ENCODE results near the gene SYNGR1.
"Not testable (repeated sequence)": the region's sequence is repeated elsewhere in the genome, so short reads cannot be mapped to it uniquely, and the experiment has no call there.

The SYNGR1 gene

GRCh38 chr22:39413204-39413603, 63.4 kb downstream of the SYNGR1 start:
- DNase-seq; H3K9me3 ChIP-seq (ENCODE audit: control insufficient read depth, low read length); H3K4me2 ChIP-seq (ENCODE audit: low read length, poor library complexity, severe bottlenecking); H2BK15ac ChIP-seq (ENCODE audit: low read depth, poor library complexity, severe bottlenecking); H2AK5ac ChIP-seq (ENCODE audit: low read length, severe bottlenecking); H3K23ac ChIP-seq (ENCODE audit: low read length in 2 of 2); H2AFZ ChIP-seq (ENCODE audit: low read depth, low read length); H3K14ac ChIP-seq (ENCODE audit: low read length in 2 of 2); H2BK5ac ChIP-seq (ENCODE audit: low read depth, low read length, poor library complexity, severe bottlenecking); H3K4ac ChIP-seq (ENCODE audit: low read depth in 1 of 2, low read length in 2 of 2); H3K18ac ChIP-seq (ENCODE audit: low read depth in 1 of 2, low read length in 2 of 2); H3K9ac ChIP-seq (ENCODE audit: low read length); H2BK12ac ChIP-seq (ENCODE audit: low read length in 2 of 2); H3K4me1 ChIP-seq (ENCODE audit: control insufficient read depth, insufficient read depth, low read depth, low read length); H3K27ac ChIP-seq (ENCODE audit: low read length, poor library complexity, severe bottlenecking); H2BK120ac ChIP-seq (ENCODE audit: low read depth, low read length); H3K4me3 ChIP-seq (ENCODE audit: insufficient read depth in 1 of 2, low read depth in 1 of 2, low read length in 2 of 2); H3K27me3 ChIP-seq (ENCODE audit: control insufficient read depth in 1 of 2, insufficient read depth in 1 of 2, low read length in 2 of 2); H4K8ac ChIP-seq (ENCODE audit: low read length); H4K91ac ChIP-seq (ENCODE audit: low read length): not testable (repeated sequence)
- peaks cover 30% of the 10 kb centered on the region for H3K79me1 ChIP-seq (replicated peaks; ENCODE audit: low read length, poor library complexity, severe bottlenecking)
- H3K36me3 ChIP-seq (ENCODE audit: control insufficient read depth in 1 of 2, insufficient read depth in 2 of 2, low read depth in 1 of 2, low read length in 2 of 2): peaks cover 31 to 35% of the 10 kb centered on the region in 2 experiments
- WGBS: 97% methylated on average over 4 of the region's 7 CpGs

GRCh38 chr22:39414377-39414776, 64.6 kb downstream of the SYNGR1 start:
- H4K91ac ChIP-seq (ENCODE audit: low read length): no peak overlapping the region
- H3K9me3 ChIP-seq (ENCODE audit: control insufficient read depth, low read length): no peaks in the 10 kb centered on the region
- H2BK15ac ChIP-seq (ENCODE audit: low read depth, poor library complexity, severe bottlenecking): no peak overlapping the region
- H3K79me1 ChIP-seq (replicated peaks; ENCODE audit: low read length, poor library complexity, severe bottlenecking): peaks cover 22% of the 10 kb centered on the region
- WGBS: 96% methylated on average over 7 of the region's 7 CpGs
- H3K9ac ChIP-seq (ENCODE audit: low read length): no peak overlapping the region
- H3K18ac ChIP-seq (ENCODE audit: low read depth in 1 of 2, low read length in 2 of 2): no peak overlapping the region
- H3K36me3 ChIP-seq (ENCODE audit: control insufficient read depth in 1 of 2, insufficient read depth in 2 of 2, low read depth in 1 of 2, low read length in 2 of 2): peaks cover 42 to 44% of the 10 kb centered on the region in 2 experiments
- H2AK5ac ChIP-seq (ENCODE audit: low read length, severe bottlenecking): no peak overlapping the region
- H3K4me1 ChIP-seq (ENCODE audit: control insufficient read depth, insufficient read depth, low read depth, low read length): peaks cover 2% of the 10 kb centered on the region
- H3K27me3 ChIP-seq (ENCODE audit: control insufficient read depth in 1 of 2, insufficient read depth in 1 of 2, low read length in 2 of 2): no peaks in the 10 kb centered on the region
- H3K4ac ChIP-seq (ENCODE audit: low read depth in 1 of 2, low read length in 2 of 2): no peak overlapping the region
- H2AFZ ChIP-seq (ENCODE audit: low read depth, low read length): no peak overlapping the region
- no peak overlapping the region for H3K23ac ChIP-seq (ENCODE audit: low read length in 2 of 2)
- no peak overlapping the region for H3K4me3 ChIP-seq (ENCODE audit: insufficient read depth in 1 of 2, low read depth in 1 of 2, low read length in 2 of 2)
- no peak for DNase-seq
- no peak overlapping the region for H2BK120ac ChIP-seq (ENCODE audit: low read depth, low read length)
- no peak overlapping the region for H3K27ac ChIP-seq (ENCODE audit: low read length, poor library complexity, severe bottlenecking)
- H3K4me2 ChIP-seq (ENCODE audit: low read length, poor library complexity, severe bottlenecking): no peak overlapping the region
- no peak overlapping the region for H2BK12ac ChIP-seq (ENCODE audit: low read length in 2 of 2)
- no peak overlapping the region for H3K14ac ChIP-seq (ENCODE audit: low read length in 2 of 2)
- no peak overlapping the region for H2BK5ac ChIP-seq (ENCODE audit: low read depth, low read length, poor library complexity, severe bottlenecking)
- no peak overlapping the region for H4K8ac ChIP-seq (ENCODE audit: low read length)

- H2BK12ac ChIP-seq (ENCODE audit: low read length in 2 of 2): no peak overlapping the region
- H3K27me3 ChIP-seq (ENCODE audit: control insufficient read depth in 1 of 2, insufficient read depth in 1 of 2, low read length in 2 of 2): no peaks in the 10 kb centered on the region
- H3K23ac ChIP-seq (ENCODE audit: low read length in 2 of 2): no peak overlapping the region
- no peak overlapping the region for H4K8ac ChIP-seq (ENCODE audit: low read length)
- DNase-seq: no peak
- no peak overlapping the region for H2BK15ac ChIP-seq (ENCODE audit: low read depth, poor library complexity, severe bottlenecking)
- no peak overlapping the region for H3K14ac ChIP-seq (ENCODE audit: low read length in 2 of 2)
- no peak overlapping the region for H2AFZ ChIP-seq (ENCODE audit: low read depth, low read length)
- peaks cover 46 to 47% of the 10 kb centered on the region in 2 experiments for H3K36me3 ChIP-seq (ENCODE audit: control insufficient read depth in 1 of 2, insufficient read depth in 2 of 2, low read depth in 1 of 2, low read length in 2 of 2)
- no peak overlapping the region for H2BK120ac ChIP-seq (ENCODE audit: low read depth, low read length)
- no peak overlapping the region for H4K91ac ChIP-seq (ENCODE audit: low read length)
- no peak overlapping the region for H3K4ac ChIP-seq (ENCODE audit: low read depth in 1 of 2, low read length in 2 of 2)
- no peak overlapping the region for H3K4me2 ChIP-seq (ENCODE audit: low read length, poor library complexity, severe bottlenecking)
- H3K18ac ChIP-seq (ENCODE audit: low read depth in 1 of 2, low read length in 2 of 2): no peak overlapping the region
- 96% methylated on average over 11 of the region's 11 CpGs for WGBS
- H3K9me3 ChIP-seq (ENCODE audit: control insufficient read depth, low read length): no peaks in the 10 kb centered on the region
- H3K9ac ChIP-seq (ENCODE audit: low read length): no peak overlapping the region
- H3K4me3 ChIP-seq (ENCODE audit: insufficient read depth in 1 of 2, low read depth in 1 of 2, low read length in 2 of 2): no peak overlapping the region
- H3K79me1 ChIP-seq (replicated peaks; ENCODE audit: low read length, poor library complexity, severe bottlenecking): peaks cover 20% of the 10 kb centered on the region
- peaks cover 2% of the 10 kb centered on the region for H3K4me1 ChIP-seq (ENCODE audit: control insufficient read depth, insufficient read depth, low read depth, low read length)
- no peak overlapping the region for H3K27ac ChIP-seq (ENCODE audit: low read length, poor library complexity, severe bottlenecking)
- no peak overlapping the region for H2BK5ac ChIP-seq (ENCODE audit: low read depth, low read length, poor library complexity, severe bottlenecking)
- no peak overlapping the region for H2AK5ac ChIP-seq (ENCODE audit: low read length, severe bottlenecking)
Observed at GRCh38 chr22:39414886-39415285, 65.1 kb downstream of the SYNGR1 start.

GRCh38 chr22:39415506-39415905, 65.7 kb downstream of the SYNGR1 start:
- no peak overlapping the region for H3K14ac ChIP-seq (ENCODE audit: low read length in 2 of 2)
- peak overlapping the region in 1 of 2 experiments; percentile 18 for H2BK12ac ChIP-seq (ENCODE audit: low read length in 2 of 2)
- no peak overlapping the region for H3K9ac ChIP-seq (ENCODE audit: low read length)
- H3K4ac ChIP-seq (ENCODE audit: low read depth in 1 of 2, low read length in 2 of 2): no peak overlapping the region
- H3K4me3 ChIP-seq (ENCODE audit: insufficient read depth in 1 of 2, low read depth in 1 of 2, low read length in 2 of 2): no peak overlapping the region
- WGBS: 97% methylated on average over 13 of the region's 16 CpGs
- no peak overlapping the region for H3K27ac ChIP-seq (ENCODE audit: low read length, poor library complexity, severe bottlenecking)
- H2BK5ac ChIP-seq (ENCODE audit: low read depth, low read length, poor library complexity, severe bottlenecking): no peak overlapping the region
- peaks cover 20% of the 10 kb centered on the region for H3K79me1 ChIP-seq (replicated peaks; ENCODE audit: low read length, poor library complexity, severe bottlenecking)
- H2AK5ac ChIP-seq (ENCODE audit: low read length, severe bottlenecking): no peak overlapping the region
- H3K27me3 ChIP-seq (ENCODE audit: control insufficient read depth in 1 of 2, insufficient read depth in 1 of 2, low read length in 2 of 2): no peaks in the 10 kb centered on the region
- H2BK15ac ChIP-seq (ENCODE audit: low read depth, poor library complexity, severe bottlenecking): no peak overlapping the region
- no peak overlapping the region for H2BK120ac ChIP-seq (ENCODE audit: low read depth, low read length)
- H3K9me3 ChIP-seq (ENCODE audit: control insufficient read depth, low read length): no peaks in the 10 kb centered on the region
- no peak for DNase-seq
- H3K23ac ChIP-seq (ENCODE audit: low read length in 2 of 2): no peak overlapping the region
- no peak overlapping the region for H3K4me2 ChIP-seq (ENCODE audit: low read length, poor library complexity, severe bottlenecking)
- peaks cover 2% of the 10 kb centered on the region for H3K4me1 ChIP-seq (ENCODE audit: control insufficient read depth, insufficient read depth, low read depth, low read length)
- no peak overlapping the region for H3K18ac ChIP-seq (ENCODE audit: low read depth in 1 of 2, low read length in 2 of 2)
- H3K36me3 ChIP-seq (ENCODE audit: control insufficient read depth in 1 of 2, insufficient read depth in 2 of 2, low read depth in 1 of 2, low read length in 2 of 2): peaks cover 52 to 54% of the 10 kb centered on the region in 2 experiments
- no peak overlapping the region for H2AFZ ChIP-seq (ENCODE audit: low read depth, low read length)
- no peak overlapping the region for H4K8ac ChIP-seq (ENCODE audit: low read length)
- H4K91ac ChIP-seq (ENCODE audit: low read length): no peak overlapping the region
